Activated CD8-positive, alpha-beta memory T cell treated with anti-CD3 and anti-CD28 coated beads for 24 hours (primary cell): ENCODE data around the gene PRKCZ.

Source experiments
- DNase-seq: peaks from one replicate; pipeline ENCODE4 v3.0.0-alpha.2; 2020

The PRKCZ gene

GRCh38 chr1:2163205-2163604, 113.0 kb downstream of the PRKCZ start:
- no peak for DNase-seq

- no peak for DNase-seq
Measured at GRCh38 chr1:2165646-2166045, 115.4 kb downstream of the PRKCZ start.

- DNase-seq = no peak
Measured at GRCh38 chr1:2166254-2166653, 116.0 kb downstream of the PRKCZ start.

- DNase-seq = no peak
Measured at GRCh38 chr1:2166695-2167094, 116.5 kb downstream of the PRKCZ start.

- no peak for DNase-seq
Measured at GRCh38 chr1:2168090-2168489, 117.9 kb downstream of the PRKCZ start.

- DNase-seq = no peak
Measured at GRCh38 chr1:2168535-2168934, 118.3 kb downstream of the PRKCZ start.

GRCh38 chr1:2169200-2169836, 119.1 kb downstream of the PRKCZ start:
- DNase-seq = no peak

- DNase-seq = no peak
Measured at GRCh38 chr1:2170211-2170610, 120.0 kb downstream of the PRKCZ start.

- DNase-seq = no peak
Measured at GRCh38 chr1:2172012-2172411, 121.8 kb downstream of the PRKCZ start.

- DNase-seq = no peak
Measured at GRCh38 chr1:2172551-2173146, 122.4 kb downstream of the PRKCZ start.

- no peak for DNase-seq
Measured at GRCh38 chr1:2173546-2174347, 123.5 kb downstream of the PRKCZ start.

GRCh38 chr1:2174348-2175054, 124.3 kb downstream of the PRKCZ start:
- peak; percentile 76 for DNase-seq

- DNase-seq = no peak
Measured at GRCh38 chr1:2175055-2175414, 124.8 kb downstream of the PRKCZ start.

GRCh38 chr1:2175681-2176454, 125.7 kb downstream of the PRKCZ start:
- DNase-seq = no peak

- DNase-seq = no peak
Measured at GRCh38 chr1:2176615-2177014, 126.4 kb downstream of the PRKCZ start.

- DNase-seq = no peak
Measured at GRCh38 chr1:2177541-2177940, 127.3 kb downstream of the PRKCZ start.

GRCh38 chr1:2177946-2178538, 127.8 kb downstream of the PRKCZ start:
- DNase-seq = no peak

GRCh38 chr1:2178875-2179274, 128.7 kb downstream of the PRKCZ start:
- DNase-seq = no peak

- DNase-seq = no peak
Measured at GRCh38 chr1:2179283-2180013, 129.2 kb downstream of the PRKCZ start.

GRCh38 chr1:2180297-2181245, 130.4 kb downstream of the PRKCZ start:
- no peak for DNase-seq
